Progenitor cell of endocrine pancreas (in vitro differentiated cells): ENCODE measurements around the gene MYO7A. TPM values are rescaled to one million over a fixed set of nuclear protein-coding genes. Genes with fewer than 3 reads are reported as not detected.
A peak's percentile ranks its signal among the peaks of the same experiment; 100 is the strongest.

ENCODE experiments used
- DNase-seq: peaks from one replicate; pipeline ENCODE4 v3.0.0; 2021; ENCODE audit warnings: low spot score; ENCODE audit not compliant: unreplicated experiment
- H3K27ac Mint-ChIP-seq: 2 replicates; pipeline ENCODE4 v1.8.0; 2021; ENCODE audit warnings: mild to moderate bottlenecking, moderate library complexity, mixed read lengths
- H3K27me3 Mint-ChIP-seq: 2 replicates; pipeline ENCODE4 v1.8.0; 2021; ENCODE audit warnings: mixed read lengths
- H3K36me3 Mint-ChIP-seq: 2 replicates; pipeline ENCODE4 v1.8.0; 2022; ENCODE audit warnings: mixed read lengths; ENCODE audit not compliant: insufficient read depth
- H3K4me1 Mint-ChIP-seq: 2 replicates; pipeline ENCODE4 v1.8.0; 2021; ENCODE audit warnings: low read depth, mixed read lengths
- H3K4me3 Mint-ChIP-seq: 2 replicates; pipeline ENCODE4 v1.8.0; 2021; ENCODE audit warnings: low read depth, mild to moderate bottlenecking, moderate library complexity, mixed read lengths
- H3K9me3 Mint-ChIP-seq: 2 replicates; pipeline ENCODE4 v1.8.0; 2021; ENCODE audit warnings: low read depth, mixed read lengths
- CTCF ChIP-seq: fragments of 200-600 bp; sonication (generic); IDR thresholded peaks from one replicate; pipeline ENCODE4 v1.5.0; 2021; ENCODE audit warnings: antibody characterized with exemption, mild to moderate bottlenecking; ENCODE audit not compliant: unreplicated experiment
- long read RNA-seq: library from polyadenylated mRNA; unstranded; transcript quantifications from one replicate; pipeline ENCODE4 v2.0.0, GENCODE V29; 2020
- total RNA-seq: library from RNA; stranded (reverse); gene quantifications from 2 replicates; pipeline ENCODE4 v1.2.1, GENCODE V29; 2021

MYO7A gene
- 5.3 and 5.7 TPM in 2 replicates for total RNA-seq
- long read RNA-seq, partial matches to known transcripts: 4 of 6 reads
- long read RNA-seq, other reads (novel, unspliced or antisense): 2 of 6 reads

- peak within 1 kb of the TSS; percentile 85 for H3K27ac Mint-ChIP-seq
These were observed at the start of gene MYO7A for GRCh38 chr11:77127920-77128691. TSS of gene MYO7A (plus strand) at chr11:77128246. CDS start at chr11:77130635, 2,389 bp downstream.

GRCh38 chr11:77079666-77080065, 48.4 kb upstream of the MYO7A start:
- H3K4me1 Mint-ChIP-seq: peaks cover 4% of the 10 kb centered on the region
- TF ChIP-seq CTCF: no peak
- no peaks in the 10 kb centered on the region for H3K27me3 Mint-ChIP-seq
- H3K27ac Mint-ChIP-seq: no peak overlapping the region
- H3K36me3 Mint-ChIP-seq: peaks cover 3% of the 10 kb centered on the region
- no peak for DNase-seq
- H3K4me3 Mint-ChIP-seq: no peak overlapping the region
- H3K9me3 Mint-ChIP-seq: peaks cover 15% of the 10 kb centered on the region

More at GRCh38 chr11:77127920-77128691, at the start of gene MYO7A:
- Mint-ChIP-seq H3K36me3 (peaks cover 1% of the 10 kb centered on the region), H3K4me1 (peaks cover 11% of the 10 kb centered on the region), H3K9me3 (no peaks in the 10 kb centered on the region), H3K27me3 (no peaks in the 10 kb centered on the region), H3K4me3 (peak within 1 kb of the TSS; percentile 57)
- DNase-seq: peak; percentile 73
- TF ChIP-seq CTCF: no peak

DNA sequence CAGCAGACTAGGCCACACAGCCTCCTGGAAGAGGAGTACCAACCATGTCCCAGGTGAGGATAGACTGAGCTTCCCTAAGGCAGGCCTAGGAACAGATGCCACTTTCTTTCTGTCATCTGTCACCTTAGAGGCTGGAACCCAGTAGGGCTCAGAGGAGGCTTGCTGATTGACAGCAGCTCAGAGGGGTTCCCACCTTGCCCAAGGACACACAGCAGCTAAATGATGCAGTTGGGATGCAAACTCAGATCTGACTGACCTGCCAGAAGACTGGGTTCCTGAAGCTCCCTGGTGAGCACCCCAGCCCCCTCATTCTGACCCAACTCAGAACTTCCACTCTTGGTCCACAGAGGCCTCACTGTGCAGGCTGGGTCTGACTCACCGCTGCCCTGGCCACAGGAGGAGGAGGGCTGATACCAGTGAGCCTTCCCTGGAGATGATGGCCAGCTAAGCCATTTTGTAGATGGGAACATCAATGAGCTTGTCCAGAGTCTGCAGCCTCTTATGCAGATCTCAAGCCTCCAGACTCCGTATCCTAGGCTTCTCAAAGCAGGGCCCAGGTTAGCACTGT, 47.3 kb upstream of the MYO7A start:
- DNase-seq: no peak
- no peak for TF ChIP-seq CTCF
- Mint-ChIP-seq H3K27ac (no peak overlapping the region), H3K36me3 (peaks cover 3% of the 10 kb centered on the region), H3K4me3 (no peak overlapping the region), H3K4me1 (peaks cover 3% of the 10 kb centered on the region), H3K9me3 (peaks cover 15% of the 10 kb centered on the region), H3K27me3 (no peaks in the 10 kb centered on the region)

- no peak overlapping the region for H3K4me3 Mint-ChIP-seq
- H3K9me3 Mint-ChIP-seq: peaks cover 15% of the 10 kb centered on the region
- no peak for DNase-seq
- H3K27ac Mint-ChIP-seq: no peak overlapping the region
- peaks cover 2% of the 10 kb centered on the region for H3K4me1 Mint-ChIP-seq
- H3K36me3 Mint-ChIP-seq: peaks cover 3% of the 10 kb centered on the region
- TF ChIP-seq CTCF: no peak
- no peaks in the 10 kb centered on the region for H3K27me3 Mint-ChIP-seq
These were observed 46.6 kb upstream of the MYO7A start for GRCh38 chr11:77081381-77081851.

DNA sequence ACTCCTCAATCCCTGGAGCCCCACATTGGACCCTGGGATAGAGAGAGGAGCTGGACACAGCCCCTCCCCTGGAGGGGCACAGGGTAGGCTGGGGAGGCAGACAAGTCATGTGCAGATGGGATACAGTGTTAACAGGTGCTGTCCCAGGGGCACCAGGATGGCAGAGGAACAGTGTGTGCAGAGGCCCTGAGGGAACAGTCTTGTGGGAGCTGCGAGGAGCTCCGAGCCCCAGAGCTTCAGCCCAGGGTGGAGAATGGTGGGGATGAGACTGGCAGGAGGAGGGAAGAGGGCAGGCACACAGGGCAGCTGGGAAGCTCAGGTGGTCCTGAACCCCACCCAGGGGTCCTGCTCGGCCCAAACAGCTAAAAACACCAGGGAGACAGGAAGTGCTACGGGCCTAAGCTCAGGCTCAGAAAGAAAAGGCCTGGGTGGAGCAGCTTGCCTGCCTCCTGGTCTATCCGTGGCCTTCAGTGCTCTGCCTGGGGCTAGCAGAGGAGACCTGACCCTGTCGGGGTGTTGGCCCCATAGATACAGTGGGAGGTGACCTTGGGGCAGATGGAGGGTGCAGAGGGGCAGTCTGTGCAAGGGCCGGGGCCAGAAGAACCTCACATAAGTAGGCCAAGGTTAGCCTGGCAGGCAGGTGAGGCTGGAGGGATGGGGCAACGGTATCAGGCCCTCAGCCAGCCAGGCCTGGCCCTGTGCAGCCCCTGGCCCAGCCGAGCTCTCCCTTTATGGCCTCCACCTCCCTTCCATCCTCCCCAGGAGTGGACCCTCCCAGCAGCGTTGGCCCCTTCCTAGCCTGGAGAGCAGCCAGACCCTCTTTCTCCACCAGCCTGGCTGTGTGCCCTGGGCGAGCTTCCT, 45.8 kb upstream of the MYO7A start:
- peaks cover 3% of the 10 kb centered on the region for H3K36me3 Mint-ChIP-seq
- no peak for TF ChIP-seq CTCF
- no peaks in the 10 kb centered on the region for H3K4me1 Mint-ChIP-seq
- no peak for DNase-seq
- H3K27ac Mint-ChIP-seq: no peak overlapping the region
- H3K27me3 Mint-ChIP-seq: no peaks in the 10 kb centered on the region
- H3K9me3 Mint-ChIP-seq: peaks cover 15% of the 10 kb centered on the region
- no peak overlapping the region for H3K4me3 Mint-ChIP-seq
